Stimulated activated CD4-positive, alpha-beta T cell treated with anti-CD3 and anti-CD28 coated beads, Interleukin-2, amount 100 ng/mL, for 24 hours (primary cell): ENCODE results near the gene ACTN4.

Experiments used
- DNase-seq, 2 donors: peaks; one replicate each; pipeline ENCODE4 v3.0.0-alpha.2; 2020

The ACTN4 gene

GRCh38 chr19:38712161-38712748 is 64.8 kb downstream of the ACTN4 start:
- DNase-seq, result no peak

- DNase-seq, result no peak
Observed at GRCh38 chr19:38713227-38713649, 65.8 kb downstream of the ACTN4 start.

GRCh38 chr19:38713865-38714264 is 66.4 kb downstream of the ACTN4 start:
- no peak for DNase-seq

- no peak for DNase-seq
Observed at GRCh38 chr19:38714354-38714778, 66.9 kb downstream of the ACTN4 start.

GRCh38 chr19:38715555-38715954 is 68.1 kb downstream of the ACTN4 start:
- no peak for DNase-seq

- DNase-seq, result no peak
Observed at GRCh38 chr19:38717051-38717450, 69.6 kb downstream of the ACTN4 start.

DNA sequence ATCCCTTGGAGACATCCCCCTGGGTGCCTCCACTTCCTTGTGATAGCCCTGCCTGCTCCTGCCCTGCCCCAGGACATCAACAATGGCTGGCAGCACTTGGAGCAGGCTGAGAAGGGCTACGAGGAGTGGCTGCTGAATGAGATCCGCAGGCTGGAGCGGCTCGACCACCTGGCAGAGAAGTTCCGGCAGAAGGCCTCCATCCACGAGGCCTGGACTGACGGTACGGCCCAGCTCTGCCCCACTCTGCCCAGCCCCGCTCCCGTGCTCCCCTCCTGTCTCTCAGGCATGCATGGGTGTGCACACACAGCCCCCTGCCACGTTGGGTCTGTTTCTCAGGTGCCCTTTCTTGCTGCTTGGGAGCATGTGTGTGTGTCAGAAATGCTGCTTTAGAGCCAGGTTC is 70.4 kb downstream of the ACTN4 start:
- no peak for DNase-seq

GRCh38 chr19:38718747-38719543 is 71.5 kb downstream of the ACTN4 start:
- DNase-seq, result no peak

DNA sequence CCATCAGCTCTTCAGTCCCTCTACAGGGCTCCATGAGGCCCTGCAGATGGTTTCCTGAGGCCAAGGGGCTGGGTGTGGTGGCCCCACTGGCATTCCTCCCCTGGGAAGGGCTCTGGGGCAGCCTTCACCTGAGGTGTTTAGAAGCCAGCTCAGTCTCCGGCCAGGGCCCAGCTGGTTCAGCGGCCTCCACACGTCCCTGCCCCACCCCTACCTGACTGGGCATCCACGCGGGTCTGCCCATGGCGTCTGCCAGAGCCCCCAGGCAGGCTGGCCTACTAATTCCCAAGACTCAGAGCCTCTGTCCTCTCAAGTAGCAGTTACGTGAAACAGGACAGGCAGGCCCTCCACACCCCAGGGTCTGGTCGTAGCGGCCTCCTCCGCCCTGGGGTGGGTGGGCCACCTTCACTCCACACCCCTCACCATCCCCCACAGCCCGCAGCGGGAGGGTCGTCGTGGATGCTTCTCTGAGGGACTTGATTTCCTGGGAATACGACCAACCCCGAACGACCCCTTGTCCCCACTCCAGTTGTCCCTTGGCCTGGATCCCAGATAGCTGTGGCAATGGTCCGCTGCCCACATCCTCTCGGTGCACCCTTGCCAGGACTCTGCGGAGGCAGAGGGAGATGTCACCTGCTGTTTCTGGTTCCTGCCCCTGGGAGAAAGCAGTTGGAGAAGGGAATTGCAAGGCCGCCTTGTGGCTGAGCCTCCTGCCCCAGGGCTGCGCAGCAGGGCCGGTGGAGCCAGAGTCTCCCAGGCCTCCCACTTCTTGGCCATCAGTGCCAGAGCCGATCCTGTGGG is 72.5 kb downstream of the ACTN4 start:
- DNase-seq, result no peak

DNA sequence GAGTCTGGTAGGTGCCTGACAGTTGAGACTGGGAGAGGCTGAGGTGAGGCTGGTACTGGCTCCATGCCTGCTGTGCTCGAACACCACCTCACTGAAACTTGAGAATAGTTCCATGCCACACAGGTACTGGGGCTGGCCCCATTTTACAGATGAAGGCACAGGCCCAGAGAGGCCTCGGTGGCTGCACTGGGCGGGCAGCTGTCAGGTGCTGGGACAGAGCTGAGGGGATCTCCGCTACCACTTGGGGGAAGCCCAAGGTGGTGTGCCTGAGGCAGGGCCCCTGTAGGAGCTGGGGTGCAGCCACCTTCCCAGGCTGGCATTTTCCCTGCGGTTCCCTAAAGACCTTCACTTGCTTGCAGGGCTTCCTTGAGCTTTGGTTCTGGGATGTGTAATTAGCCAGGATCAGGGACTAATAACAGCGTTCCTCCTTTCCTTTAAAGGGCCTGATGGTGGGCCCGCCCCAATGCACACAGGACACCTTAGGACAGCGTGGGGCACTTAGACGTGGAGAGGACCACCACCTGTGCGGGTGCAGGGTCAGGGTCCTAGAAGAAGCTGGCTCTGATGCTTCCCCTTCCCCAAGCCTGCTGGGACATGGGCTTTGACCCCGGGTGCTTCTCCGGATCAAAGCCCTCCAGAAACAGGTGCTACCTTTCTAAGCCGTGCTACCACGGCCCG is 73.2 kb downstream of the ACTN4 start:
- DNase-seq, result no peak

GRCh38 chr19:38721496-38721895 is 74.0 kb downstream of the ACTN4 start:
- DNase-seq, result no peak

- no peak for DNase-seq
Observed at GRCh38 chr19:38721979-38722773, 74.7 kb downstream of the ACTN4 start.

- no peak for DNase-seq
Observed at GRCh38 chr19:38722947-38723605, 75.6 kb downstream of the ACTN4 start.

DNA sequence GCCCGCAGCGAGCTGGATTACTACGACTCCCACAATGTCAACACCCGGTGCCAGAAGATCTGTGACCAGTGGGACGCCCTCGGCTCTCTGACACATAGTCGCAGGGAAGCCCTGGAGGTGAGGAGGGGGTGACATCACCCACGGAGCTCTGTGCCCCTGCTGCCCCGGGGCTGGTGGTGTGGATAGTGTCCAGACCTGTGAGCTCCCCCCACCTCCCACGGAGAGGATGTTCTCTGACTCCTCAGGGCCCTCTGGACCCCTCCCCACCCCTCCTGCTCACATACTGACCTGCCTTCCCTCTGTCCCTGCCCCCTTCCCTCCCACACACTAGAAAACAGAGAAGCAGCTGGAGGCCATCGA is 76.1 kb downstream of the ACTN4 start:
- no peak for DNase-seq

DNA sequence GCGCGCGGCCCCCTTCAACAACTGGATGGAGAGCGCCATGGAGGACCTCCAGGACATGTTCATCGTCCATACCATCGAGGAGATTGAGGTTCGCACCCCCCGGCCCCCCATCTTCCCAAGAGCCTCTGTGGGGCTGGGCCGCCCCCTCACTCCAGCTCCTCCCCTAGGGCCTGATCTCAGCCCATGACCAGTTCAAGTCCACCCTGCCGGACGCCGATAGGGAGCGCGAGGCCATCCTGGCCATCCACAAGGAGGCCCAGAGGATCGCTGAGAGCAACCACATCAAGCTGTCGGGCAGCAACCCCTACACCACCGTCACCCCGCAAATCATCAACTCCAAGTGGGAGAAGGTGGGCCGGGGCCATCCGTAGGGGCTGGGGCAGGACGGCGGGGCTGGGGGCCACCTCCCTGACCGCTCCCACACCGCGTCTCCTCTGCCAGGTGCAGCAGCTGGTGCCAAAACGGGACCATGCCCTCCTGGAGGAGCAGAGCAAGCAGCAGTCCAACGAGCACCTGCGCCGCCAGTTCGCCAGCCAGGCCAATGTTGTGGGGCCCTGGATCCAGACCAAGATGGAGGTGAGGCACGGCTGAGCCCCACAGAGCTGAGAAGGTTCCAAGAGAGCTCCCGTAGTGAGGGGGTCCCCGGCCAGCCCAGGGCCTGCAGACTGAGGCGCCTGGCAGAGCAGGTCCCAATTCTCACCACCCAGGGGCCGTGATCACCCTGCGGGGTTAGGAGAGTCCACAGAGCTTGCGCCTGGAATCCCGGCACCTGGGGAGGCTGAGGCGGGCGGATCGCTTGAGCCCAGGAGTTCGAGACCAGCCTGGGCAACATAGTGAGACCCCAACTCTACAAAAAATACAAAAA is 76.8 kb downstream of the ACTN4 start:
- no peak for DNase-seq

DNA sequence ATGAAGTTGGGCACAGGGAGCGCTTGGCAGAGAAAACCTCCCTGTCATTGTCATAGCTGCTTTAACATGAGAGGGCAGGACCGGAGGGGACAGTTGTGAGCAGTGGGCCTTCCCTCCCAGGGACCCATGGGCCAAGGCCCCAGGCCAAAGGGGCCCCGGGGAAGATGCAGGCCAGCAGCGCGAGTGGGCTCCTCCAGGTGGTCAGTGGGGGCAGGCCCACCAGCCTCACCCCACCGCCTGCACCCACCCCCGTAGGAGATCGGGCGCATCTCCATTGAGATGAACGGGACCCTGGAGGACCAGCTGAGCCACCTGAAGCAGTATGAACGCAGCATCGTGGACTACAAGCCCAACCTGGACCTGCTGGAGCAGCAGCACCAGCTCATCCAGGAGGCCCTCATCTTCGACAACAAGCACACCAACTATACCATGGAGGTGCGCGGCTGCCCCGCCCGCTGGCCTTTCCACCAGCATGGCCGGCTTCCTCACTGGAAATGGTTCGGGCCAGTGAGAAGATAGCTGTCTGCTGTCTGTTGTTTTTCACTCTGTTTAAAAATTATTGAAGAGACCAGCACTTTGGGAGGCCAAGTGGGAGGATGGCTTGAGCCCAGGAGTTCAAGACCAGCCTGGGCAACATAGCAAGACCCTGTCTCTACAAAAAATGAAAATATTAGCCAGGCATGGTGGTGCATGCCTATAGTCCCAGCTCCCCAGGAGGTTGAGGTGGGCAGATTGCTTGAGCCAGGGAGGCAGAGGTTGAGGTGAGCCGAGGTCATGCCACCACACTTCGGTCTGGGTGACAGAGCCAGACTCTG is 78.2 kb downstream of the ACTN4 start:
- DNase-seq, result no peak

GRCh38 chr19:38726284-38726673 is 78.8 kb downstream of the ACTN4 start:
- no peak for DNase-seq

DNA sequence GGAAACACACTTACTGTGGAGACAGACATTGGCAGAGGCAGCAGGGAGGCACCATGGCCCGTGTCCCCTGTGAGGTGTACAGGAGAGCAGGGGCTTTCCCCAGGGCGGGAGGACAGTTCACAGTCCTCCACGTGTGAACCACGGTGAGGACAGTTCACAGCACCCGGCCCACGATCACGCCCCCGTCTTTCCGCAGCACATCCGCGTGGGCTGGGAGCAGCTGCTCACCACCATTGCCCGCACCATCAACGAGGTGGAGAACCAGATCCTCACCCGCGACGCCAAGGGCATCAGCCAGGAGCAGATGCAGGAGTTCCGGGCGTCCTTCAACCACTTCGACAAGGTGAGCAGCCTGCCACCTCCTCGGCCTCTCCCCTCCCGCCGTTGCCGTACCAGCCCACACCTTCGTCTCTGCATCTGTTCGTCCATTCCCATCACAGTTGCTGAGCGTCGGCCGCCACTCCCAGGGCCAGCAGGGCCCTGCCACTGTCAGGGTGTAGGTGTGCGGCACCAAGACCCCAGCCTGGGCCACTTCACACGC is 79.4 kb downstream of the ACTN4 start:
- DNase-seq, result no peak

- no peak for DNase-seq
Observed at GRCh38 chr19:38727306-38727867, 79.9 kb downstream of the ACTN4 start.
